Endothelial cell of umbilical vein (primary cell): ENCODE measurements around the gene ALG6. TPM values are rescaled to one million over a fixed set of nuclear protein-coding genes. Genes with fewer than 3 reads are reported as not detected.
A peak's percentile ranks its signal among the peaks of the same experiment; 100 is the strongest.

Experiments used
- BruUV-seq: library from RNA; stranded (reverse); fragments of 400-500 nt; replicated peaks from 2 replicates; lab custom pipeline; 2021; lab: Mats Ljungman, UMichigan
- CTCF ChIA-PET: fragments of 300-600, 350-600 bp; sonication (Branson Sonifier 250); formaldehyde crosslinking; loops from one replicate; lab custom pipeline; 2021; ENCODE audit warnings: antibody characterized with exemption, inconsistent platforms; lab: Charles Lee
- POLR2A ChIA-PET: fragments of 300-600, 350-600 bp; sonication (Branson Sonifier 250); formaldehyde crosslinking; loops from one replicate; lab custom pipeline; 2021; ENCODE audit warnings: antibody characterized with exemption, inconsistent platforms; lab: Charles Lee
- DNase-seq: peaks from one replicate; pipeline ENCODE4 v3.0.0-alpha.2; 2011; ENCODE audit warnings: low read depth, low spot score
- FAIRE-seq: peaks from 2 replicates; lab custom pipeline; 2011; peaks lifted over from hg19 to GRCh38; lab: Jason Lieb, UNC
- H2AFZ ChIP-seq: 2 replicates; pipeline ENCODE4 v1.6.0; 2012; ENCODE audit warnings: low read depth, low read length, control low read depth, inconsistent platforms
- H3K27ac ChIP-seq: 2 replicates; pipeline ENCODE4 v1.5.1; 2011; ENCODE audit warnings: low read depth, mild to moderate bottlenecking, control low read depth, low read length, moderate library complexity; ENCODE audit not compliant: insufficient read depth
- H3K27me3 ChIP-seq, 2 experiments: 2 replicates each; pipeline versions ENCODE4 v1.6.0 to v1.6.1; 2011; ENCODE audit warnings: low read length in 2 of 2, mixed read lengths in 1 of 2; ENCODE audit not compliant: control insufficient read depth in 2 of 2, insufficient read depth in 2 of 2
- H3K36me3 ChIP-seq, 2 experiments: 2 replicates in 1 of 2; 3 replicates in 1 of 2; pipeline ENCODE4 v1.5.1; 2011; ENCODE audit warnings: low read length in 2 of 2, mild to moderate bottlenecking in 1 of 2, moderate library complexity in 1 of 2; ENCODE audit not compliant: control insufficient read depth in 2 of 2, insufficient read depth in 2 of 2; ENCODE audit errors: extremely low read depth in 1 of 2
- H3K4me1 ChIP-seq: 3 replicates; pipeline ENCODE4 v1.5.1; 2011; ENCODE audit warnings: mild to moderate bottlenecking, low read length; ENCODE audit not compliant: control insufficient read depth, insufficient read depth; ENCODE audit errors: extremely low read depth
- H3K4me2 ChIP-seq: 2 replicates; pipeline ENCODE4 v1.6.1; 2011; ENCODE audit warnings: low read length, control low read depth, mixed read lengths; ENCODE audit not compliant: insufficient read depth
- H3K4me3 ChIP-seq, 3 experiments: fragments of 200-600 bp in 1 of 3; sonication (generic), shearing (Covaris generic) in 1 of 3; replicated peaks in 1 of 3; 2 replicates each; pipeline ENCODE4 v1.5.1; 2011 to 2016; ENCODE audit warnings: control low read depth in 3 of 3, low read length in 3 of 3, mild to moderate bottlenecking in 2 of 3, inconsistent platforms in 1 of 3, low read depth in 1 of 3, moderate library complexity in 1 of 3; ENCODE audit not compliant: insufficient read depth in 1 of 3
- H3K79me2 ChIP-seq: 2 replicates; pipeline ENCODE4 v1.6.0; 2012; ENCODE audit warnings: low read length, inconsistent platforms; ENCODE audit not compliant: control insufficient read depth, insufficient read depth
- H3K9ac ChIP-seq: replicated peaks from 2 replicates; pipeline ENCODE3; 2011; ENCODE audit warnings: low read length, control low read depth; ENCODE audit not compliant: insufficient read depth; ENCODE audit errors: extremely low read depth
- H3K9me1 ChIP-seq: replicated peaks from 3 replicates; pipeline ENCODE4 v1.6.0; 2011; ENCODE audit warnings: mild to moderate bottlenecking, low read length; ENCODE audit not compliant: control insufficient read depth, insufficient read depth; ENCODE audit errors: extremely low read depth
- H3K9me3 ChIP-seq: replicated peaks from 2 replicates; pipeline ENCODE4 v1.5.1; 2012; ENCODE audit warnings: low read length, inconsistent platforms; ENCODE audit not compliant: control insufficient read depth, insufficient read depth
- H4K20me1 ChIP-seq: replicated peaks from 2 replicates; pipeline ENCODE3; 2011; ENCODE audit warnings: mild to moderate bottlenecking, low read length; ENCODE audit not compliant: control insufficient read depth, insufficient read depth; ENCODE audit errors: extremely low read depth
- EZH2 ChIP-seq: IDR thresholded peaks from 2 replicates; pipeline ENCODE4 v1.6.1; 2012; ENCODE audit warnings: borderline replicate concordance, low read depth, mild to moderate bottlenecking, moderate library complexity, low read length, inconsistent platforms; ENCODE audit not compliant: severe bottlenecking
- MAX ChIP-seq: IDR thresholded peaks from 2 replicates; pipeline ENCODE4 v1.6.1; 2011; ENCODE audit not compliant: insufficient read depth, insufficient read length
- MYC ChIP-seq: IDR thresholded peaks from one replicate; pipeline ENCODE4 v1.6.1; 2011; ENCODE audit warnings: mild to moderate bottlenecking, low read depth, low read length
- dilution Hi-C: fragments of 300-500 bp; cut with MboI; formaldehyde crosslinking; loops from one replicate; pipeline ENCODE4 v1.15.0; 2019; ENCODE audit warnings: low sequenced_read_pairs; ENCODE audit not compliant: extremely low pct_ligation_motif_present
- intact Hi-C: fragments of 100-400 bp; cut with micrococcal nuclease; formaldehyde crosslinking; loops from one replicate; pipeline ENCODE4 v1.10.0; 2022
- polyA plus RNA-seq, 4 experiments: library from polyadenylated mRNA; depleted of rRNA in 3 of 4; stranded (reverse) in 3 of 4; unstranded in 1 of 4; fragments of >200 nt; gene quantifications; 2 replicates each; pipeline versions ENCODE4 v1.2.1 to v1.2.3, GENCODE V29; 2011 to 2012; ENCODE audit warnings: missing spikeins in 1 of 4
- total RNA-seq: library from RNA; stranded (reverse); gene quantifications from 2 replicates; pipeline ENCODE4 v1.2.3, GENCODE V29; 2021

Gene ALG6
- total and polyA plus RNA-seq, 2 donors (not counting 3 experiments of a cell fraction or from before 2014, with no cell fraction given): 14.4 to 17.3 TPM

DNA sequence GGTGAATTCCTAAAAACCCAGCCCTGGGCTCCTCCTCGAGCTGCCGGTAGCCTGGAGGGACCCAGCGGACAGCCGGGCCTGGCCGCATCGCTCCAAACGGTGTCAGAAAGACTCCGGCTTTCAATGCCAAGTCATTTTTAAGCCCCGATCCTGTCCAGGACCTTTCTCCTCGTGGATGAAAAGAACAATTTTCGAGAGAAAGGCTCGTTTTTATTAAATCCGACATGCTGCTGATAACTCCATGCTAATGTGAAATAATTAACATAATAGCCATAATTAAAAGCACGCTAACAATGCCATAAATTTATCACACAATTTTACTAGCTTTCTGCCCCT lies 49.6 kb upstream of the ALG6 start:
- CTCF ChIA-PET: interaction anchor here (1.2 to 5.0 kb wide), 9 partner anchors 9 to 220 kb away, joined by 3 to 28 read pairs (median 6); no protein-coding TSS in a partner anchor
- TF ChIP-seq EZH2 (peak; percentile 89), MYC (no peak)
- H3K27me3 ChIP-seq: peaks cover 66 to 78% of the 10 kb centered on the region in 2 experiments
- H3K9me1 ChIP-seq: no peaks in the 10 kb centered on the region
- peak overlapping the region; percentile 26 for H3K4me2 ChIP-seq
- no peaks in the 10 kb centered on the region for H3K9me3 ChIP-seq
- POLR2A ChIA-PET: no interaction called here
- no peak overlapping the region for H3K27ac ChIP-seq
- no peak overlapping the region for H2AFZ ChIP-seq
- intact Hi-C loops: loop anchor here (1.0 to 10.0 kb wide), 4 partner anchors 49 to 476 kb away; partner anchors contain the start of gene ALG6
- peaks cover 2% of the 10 kb centered on the region for H3K4me1 ChIP-seq
- no peaks in the 10 kb centered on the region for H3K36me3 ChIP-seq
- no peak overlapping the region for H3K4me3 ChIP-seq
- no peak overlapping the region for H3K9ac ChIP-seq
- H3K79me2 ChIP-seq: no peaks in the 10 kb centered on the region
- no TSS peak for BruUV-seq
- H4K20me1 ChIP-seq: no peaks in the 10 kb centered on the region
- dilution Hi-C loops: no loop called here
- FAIRE-seq (no peak), DNase-seq (no peak)

DNA sequence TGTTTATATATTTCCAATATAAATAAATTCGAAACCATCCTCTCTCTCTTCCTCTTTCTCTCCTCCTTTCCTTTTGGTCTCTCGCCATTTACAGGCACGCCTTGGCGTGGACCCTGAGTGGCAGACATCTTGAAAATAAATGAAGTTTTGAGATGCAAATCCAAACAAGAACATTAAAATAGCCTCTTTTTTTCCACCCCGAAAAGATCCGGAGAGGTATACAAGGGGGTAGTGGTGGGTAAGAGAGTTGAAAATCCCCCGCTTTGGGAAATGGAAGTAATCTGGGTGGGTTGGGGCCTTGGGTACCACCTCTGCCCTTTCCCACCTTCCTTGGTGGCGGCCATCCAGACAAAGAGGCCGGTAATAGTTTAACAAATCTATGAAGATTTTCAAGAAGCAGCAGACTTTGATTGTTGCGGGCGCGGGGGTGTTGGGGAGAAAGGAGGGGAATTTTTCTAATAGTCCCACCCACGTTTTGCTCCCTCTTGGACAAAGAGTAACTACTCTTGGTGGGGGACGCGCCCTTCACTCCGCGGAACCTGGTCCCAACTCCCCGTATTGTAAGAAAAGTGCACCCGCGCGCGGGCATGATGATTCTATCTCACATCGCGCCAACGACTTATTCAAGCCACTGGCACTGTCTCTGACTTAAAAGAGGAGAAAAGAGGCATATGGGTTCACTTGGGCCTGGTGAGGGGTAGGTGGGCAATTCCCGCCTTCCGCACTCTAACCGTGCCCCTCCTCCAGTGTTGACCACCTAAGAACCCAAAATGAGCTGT lies 49.0 kb upstream of the ALG6 start:
- Histone ChIP-seq H3K9me1 (no peaks in the 10 kb centered on the region), H3K27me3 (peaks cover 67 to 84% of the 10 kb centered on the region in 2 experiments), H3K4me3 (no peak overlapping the region), H3K4me2 (no peak overlapping the region), H4K20me1 (no peaks in the 10 kb centered on the region), H2AFZ (no peak overlapping the region), H3K36me3 (no peaks in the 10 kb centered on the region), H3K79me2 (no peaks in the 10 kb centered on the region), H3K9me3 (no peaks in the 10 kb centered on the region), H3K27ac (no peak overlapping the region), H3K4me1 (peaks cover 2% of the 10 kb centered on the region), H3K9ac (no peak overlapping the region)
- POLR2A ChIA-PET: no interaction called here
- intact Hi-C loops: loop anchor here (10.0 kb wide), 1 partner anchor 354 kb away; no protein-coding TSS in a partner anchor
- CTCF ChIA-PET: interaction anchor here (1.6 to 5.0 kb wide), 2 partner anchors 158 to 219 kb away, joined by 3 to 28 read pairs; no protein-coding TSS in a partner anchor
- DNase-seq (no peak), FAIRE-seq (no peak)
- TF ChIP-seq MAX (no peak), EZH2 (peak; percentile 2)
- no TSS peak for BruUV-seq
- dilution Hi-C loops: no loop called here
